HG03060 (cell line): Measurements from ENCODE around the gene VCY1B.
"Not testable (repeated sequence)": the region's sequence is repeated elsewhere in the genome, so short reads cannot be mapped to it uniquely, and the experiment has no call there.

Experiments used
- ATAC-seq: cut with Tn5 transposase; IDR thresholded peaks from one replicate; pipeline ENCODE4 v1.9.1; 2021; ENCODE audit warnings: low read depth, moderate number of reproducible peaks; ENCODE audit not compliant: unreplicated experiment

Gene VCY1B

GRCh38 chrY:14055927-14056326 lies at the start of gene VCY1B:
Gene VCY1B (plus strand): TSS chrY:14056227. CDS start chrY:14056290, 63 bp downstream.
- ATAC-seq = not testable (repeated sequence)

GRCh38 chrY:14011916-14012315 lies 44.1 kb upstream of the VCY1B start:
- ATAC-seq = not testable (repeated sequence)

GRCh38 chrY:14030395-14030794 lies 25.6 kb upstream of the VCY1B start:
- not testable (repeated sequence) for ATAC-seq

GRCh38 chrY:14085877-14086276 lies 29.9 kb downstream of the VCY1B start:
- no peak for ATAC-seq
